Activated T-cell treated with anti-CD3 and anti-CD28 coated beads, Interleukin-2, amount 50 U/mL, for 4 hours (primary cell): ENCODE results near the gene GNAL. TPM values are rescaled to one million over a fixed set of nuclear protein-coding genes. Genes with fewer than 3 reads are reported as not detected.
A peak's percentile ranks its signal among the peaks of the same experiment; 100 is the strongest.

Experiments
- ATAC-seq, 2 donors: fragments of 200-7000 bp; cut with Tn5 transposase; one replicate each; pipeline ENCODE4 v1.10.0; 2021
- DNase-seq: peaks from one replicate; pipeline ENCODE4 v3.0.0-alpha.2; 2020
- H3K27me3 Mint-ChIP-seq: one replicate; pipeline ENCODE4 v1.8.0; 2021; ENCODE audit warnings: low read depth, mixed read lengths
- H3K36me3 Mint-ChIP-seq: one replicate; pipeline ENCODE4 v1.8.0; 2022; ENCODE audit warnings: mixed read lengths; ENCODE audit not compliant: insufficient read depth
- H3K4me1 Mint-ChIP-seq: one replicate; pipeline ENCODE4 v1.8.0; 2021; ENCODE audit warnings: low read depth, mixed read lengths
- H3K4me3 Mint-ChIP-seq: one replicate; pipeline ENCODE4 v1.8.0; 2021; ENCODE audit warnings: mild to moderate bottlenecking, moderate library complexity, mixed read lengths
- H3K9me3 Mint-ChIP-seq: one replicate; pipeline ENCODE4 v1.8.0; 2021; ENCODE audit warnings: mixed read lengths
- total RNA-seq, 3 donors: library from RNA; stranded (reverse); gene quantifications; one replicate each; pipeline ENCODE4 v1.2.1, GENCODE V29; 2021

GNAL gene
- total RNA-seq, 3 donors from 2014 or later: 0.13 to 0.35 (median 0.24) TPM

DNA sequence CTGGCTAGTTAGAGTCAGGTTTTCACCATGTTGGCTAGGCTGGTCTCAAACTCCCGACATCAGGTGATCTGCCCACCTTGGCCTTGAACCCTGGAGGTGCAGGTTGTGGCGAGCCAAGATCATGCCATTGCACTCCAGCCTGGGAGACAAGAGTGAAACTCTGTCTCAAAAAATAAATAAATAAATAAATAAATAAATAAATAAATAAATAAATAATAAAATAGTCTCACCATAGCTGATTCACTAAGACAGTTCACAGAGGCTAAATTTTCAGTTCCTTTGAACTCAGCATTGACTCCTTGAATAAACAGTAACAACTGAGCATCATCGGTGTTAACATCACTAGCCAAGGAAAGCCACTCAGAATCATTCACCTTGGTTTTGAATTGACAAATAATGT, 32.7 kb downstream of the GNAL start:
- ATAC-seq: no peak
- Mint-ChIP-seq H3K36me3 (no peaks in the 10 kb centered on the region), H3K27me3 (no peaks in the 10 kb centered on the region), H3K9me3 (no peaks in the 10 kb centered on the region), H3K4me3 (no peak overlapping the region), H3K4me1 (no peaks in the 10 kb centered on the region)
- DNase-seq: no peak

DNA sequence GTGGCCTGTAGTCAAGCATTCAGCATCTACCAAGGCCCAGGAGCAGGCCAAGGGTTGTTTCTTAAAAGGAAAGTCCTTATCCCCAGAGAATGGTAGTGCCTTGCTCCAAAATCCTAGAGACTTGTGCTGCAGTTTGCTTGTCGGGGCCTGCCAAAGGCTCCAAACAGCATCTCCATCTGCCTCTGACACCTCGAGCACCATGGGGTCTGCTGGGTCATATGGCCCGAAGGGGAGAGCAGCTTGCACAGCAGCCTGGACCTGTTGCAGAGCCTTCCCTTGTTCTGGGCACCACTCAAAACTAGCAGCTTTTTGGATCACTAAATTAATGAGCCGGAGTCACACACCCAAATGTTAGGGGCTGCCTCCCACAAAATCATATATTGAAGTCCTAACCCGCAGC, 35.7 kb downstream of the GNAL start:
- ATAC-seq (no peak), DNase-seq (no peak)
- H3K4me1 Mint-ChIP-seq: no peaks in the 10 kb centered on the region
- H3K9me3 Mint-ChIP-seq: no peaks in the 10 kb centered on the region
- no peaks in the 10 kb centered on the region for H3K36me3 Mint-ChIP-seq
- no peaks in the 10 kb centered on the region for H3K27me3 Mint-ChIP-seq
- no peak overlapping the region for H3K4me3 Mint-ChIP-seq

DNA sequence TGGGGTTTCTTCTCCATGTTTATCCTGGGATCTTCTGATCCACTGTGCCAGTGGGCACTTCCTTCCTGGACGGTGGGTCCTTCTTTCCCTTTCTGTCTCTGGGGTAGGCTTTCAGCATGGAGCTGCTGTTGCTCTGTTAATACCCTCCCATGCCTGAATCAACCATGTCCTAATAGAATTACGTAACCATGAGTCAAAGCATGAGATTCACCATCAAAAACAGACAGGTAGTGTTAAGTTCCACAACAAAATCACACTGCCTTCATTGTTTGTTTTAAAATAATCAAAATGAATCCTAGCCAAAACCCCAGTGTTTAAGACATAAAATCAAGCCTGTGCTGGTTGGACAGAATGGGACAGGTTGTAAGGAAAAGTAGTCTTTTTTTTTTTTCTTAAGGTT, 37.5 kb downstream of the GNAL start:
- Mint-ChIP-seq H3K4me3 (no peak overlapping the region), H3K4me1 (no peaks in the 10 kb centered on the region), H3K9me3 (no peaks in the 10 kb centered on the region), H3K27me3 (peaks cover 3% of the 10 kb centered on the region), H3K36me3 (no peaks in the 10 kb centered on the region)
- no peak for ATAC-seq
- no peak for DNase-seq

DNA sequence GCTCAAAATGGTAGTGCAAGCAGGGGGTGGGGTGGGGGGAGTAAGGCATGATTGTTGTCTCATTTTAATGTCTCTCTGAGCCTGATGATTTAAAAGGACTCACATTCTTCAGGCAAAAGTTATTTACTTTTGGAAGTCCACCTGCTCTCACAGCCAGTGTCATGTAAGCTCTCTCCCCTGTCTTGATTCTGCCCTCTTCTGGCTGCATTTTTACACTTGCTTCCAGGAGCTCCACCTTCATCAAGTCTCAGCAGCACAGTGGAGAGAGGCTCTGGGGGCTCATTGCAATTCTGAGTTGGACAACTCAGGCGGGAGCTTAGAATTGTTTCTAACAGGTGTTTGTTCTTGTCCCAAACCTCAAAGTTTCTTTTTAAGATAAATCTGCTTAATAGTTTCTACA, 39.2 kb downstream of the GNAL start:
- ATAC-seq: no peak
- Mint-ChIP-seq H3K36me3 (no peaks in the 10 kb centered on the region), H3K4me1 (no peaks in the 10 kb centered on the region), H3K27me3 (peaks cover 15% of the 10 kb centered on the region), H3K4me3 (no peak overlapping the region), H3K9me3 (no peaks in the 10 kb centered on the region)
- no peak for DNase-seq

DNA sequence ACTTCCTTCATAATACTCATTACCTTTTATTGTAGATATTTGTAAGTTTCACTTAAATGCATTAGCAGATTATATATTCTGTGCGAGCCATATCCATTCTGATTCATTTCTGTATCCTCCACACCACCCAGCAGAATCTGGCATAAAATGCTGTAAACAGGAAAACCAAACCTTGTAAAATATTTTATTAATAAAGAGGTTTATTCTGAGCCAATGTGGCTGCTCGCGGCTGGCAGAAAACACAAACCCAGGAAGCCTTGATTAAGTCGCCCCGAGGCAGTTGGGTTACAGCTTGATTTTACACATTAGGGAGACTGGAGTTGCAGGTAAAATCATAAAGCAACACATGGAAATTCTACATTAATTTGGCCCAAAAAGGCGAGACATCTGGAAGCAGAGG, 40.5 kb downstream of the GNAL start:
- H3K9me3 Mint-ChIP-seq: no peaks in the 10 kb centered on the region
- H3K27me3 Mint-ChIP-seq: peaks cover 25% of the 10 kb centered on the region
- H3K36me3 Mint-ChIP-seq: no peaks in the 10 kb centered on the region
- no peak overlapping the region for H3K4me3 Mint-ChIP-seq
- no peaks in the 10 kb centered on the region for H3K4me1 Mint-ChIP-seq
- ATAC-seq: no peak
- no peak for DNase-seq

DNA sequence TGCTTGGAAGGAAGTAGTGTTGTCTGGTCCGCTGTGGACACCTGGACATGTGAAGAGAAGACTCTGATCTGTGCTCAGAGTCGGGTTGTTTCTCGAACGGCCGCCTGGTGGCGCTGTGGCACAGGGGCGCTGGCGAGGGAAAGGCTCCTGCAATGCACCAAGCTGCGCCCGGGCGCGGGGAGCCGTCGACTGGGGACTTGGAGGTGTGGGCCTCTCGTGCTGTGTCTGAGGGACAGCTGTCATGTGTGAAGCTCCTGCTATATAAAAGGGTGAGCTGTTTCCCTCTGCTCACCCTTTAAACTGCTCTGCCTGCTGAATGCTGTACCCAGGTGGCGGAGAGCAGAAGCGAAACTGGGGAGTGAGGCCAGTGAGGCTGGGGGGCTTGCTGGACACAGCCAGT, 44.0 kb downstream of the GNAL start:
- Mint-ChIP-seq H3K36me3 (no peaks in the 10 kb centered on the region), H3K9me3 (no peaks in the 10 kb centered on the region), H3K4me3 (no peak overlapping the region), H3K27me3 (peaks cover 31% of the 10 kb centered on the region), H3K4me1 (no peaks in the 10 kb centered on the region)
- DNase-seq (peak; percentile 53), ATAC-seq (peak; percentile 78 to 91)

DNA sequence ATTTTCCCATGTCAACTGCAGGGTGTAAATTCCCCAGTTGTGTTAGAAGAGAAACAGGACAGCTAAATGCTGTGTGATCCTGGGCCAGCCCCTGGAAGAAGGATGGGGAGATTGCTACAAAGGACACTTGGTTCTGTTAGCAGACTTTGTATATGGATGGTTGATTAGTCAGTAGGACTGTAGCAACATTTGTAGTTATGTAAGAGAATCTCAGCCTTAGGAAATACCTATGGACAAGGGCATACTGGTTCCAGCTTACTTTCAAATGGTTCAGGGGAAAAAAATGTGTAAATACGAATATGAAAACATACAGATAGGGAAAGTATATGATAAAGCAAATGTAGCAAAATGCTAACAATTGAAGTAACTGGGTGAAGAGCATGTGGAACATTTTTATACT, 47.6 kb downstream of the GNAL start:
- Mint-ChIP-seq H3K4me1 (no peaks in the 10 kb centered on the region), H3K9me3 (no peaks in the 10 kb centered on the region), H3K4me3 (no peak overlapping the region), H3K27me3 (peaks cover 37% of the 10 kb centered on the region), H3K36me3 (no peaks in the 10 kb centered on the region)
- ATAC-seq (no peak), DNase-seq (no peak)

DNA sequence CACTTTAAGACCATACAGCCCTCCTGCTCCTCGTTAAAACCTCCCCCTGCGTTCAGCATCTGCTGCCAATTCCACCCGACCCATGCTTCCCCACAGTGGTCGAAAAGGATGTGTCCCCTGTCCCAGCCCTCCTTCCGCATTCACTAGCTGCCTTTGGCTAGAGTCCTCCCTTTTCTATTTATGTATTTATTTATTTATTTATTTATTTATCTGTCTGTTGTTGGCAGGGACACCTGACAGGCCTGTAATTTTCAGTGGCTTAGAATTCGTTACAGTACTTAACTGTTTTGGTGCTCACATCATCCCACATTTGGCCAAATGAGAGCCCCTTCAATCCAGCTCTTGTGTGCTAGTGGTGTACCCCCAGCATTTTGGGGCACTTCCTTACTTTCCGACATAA, 50.8 kb downstream of the GNAL start:
- no peaks in the 10 kb centered on the region for H3K9me3 Mint-ChIP-seq
- no peaks in the 10 kb centered on the region for H3K36me3 Mint-ChIP-seq
- no peaks in the 10 kb centered on the region for H3K4me1 Mint-ChIP-seq
- ATAC-seq (no peak), DNase-seq (no peak)
- no peak overlapping the region for H3K4me3 Mint-ChIP-seq
- peaks cover 31% of the 10 kb centered on the region for H3K27me3 Mint-ChIP-seq

DNA sequence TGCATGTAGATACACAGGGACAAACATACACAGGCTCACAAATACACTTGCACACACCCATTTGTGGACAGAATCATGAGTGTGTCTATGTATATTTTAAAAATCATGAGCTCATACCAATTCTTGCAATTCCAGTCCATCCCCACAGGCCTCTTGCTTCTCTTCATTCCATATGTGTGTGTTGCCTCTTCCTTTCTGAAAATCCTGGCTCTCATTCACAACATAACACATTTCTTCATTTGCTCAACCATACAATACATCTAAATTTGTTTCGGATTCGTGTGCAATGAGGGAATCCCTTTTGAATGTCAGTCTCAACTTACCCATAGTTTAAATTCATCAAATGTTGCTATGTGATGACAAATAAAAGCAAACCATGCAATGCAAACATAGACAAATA, 51.4 kb downstream of the GNAL start:
- H3K9me3 Mint-ChIP-seq: no peaks in the 10 kb centered on the region
- ATAC-seq (no peak), DNase-seq (no peak)
- no peaks in the 10 kb centered on the region for H3K4me1 Mint-ChIP-seq
- H3K36me3 Mint-ChIP-seq: no peaks in the 10 kb centered on the region
- peaks cover 33% of the 10 kb centered on the region for H3K27me3 Mint-ChIP-seq
- no peak overlapping the region for H3K4me3 Mint-ChIP-seq

DNA sequence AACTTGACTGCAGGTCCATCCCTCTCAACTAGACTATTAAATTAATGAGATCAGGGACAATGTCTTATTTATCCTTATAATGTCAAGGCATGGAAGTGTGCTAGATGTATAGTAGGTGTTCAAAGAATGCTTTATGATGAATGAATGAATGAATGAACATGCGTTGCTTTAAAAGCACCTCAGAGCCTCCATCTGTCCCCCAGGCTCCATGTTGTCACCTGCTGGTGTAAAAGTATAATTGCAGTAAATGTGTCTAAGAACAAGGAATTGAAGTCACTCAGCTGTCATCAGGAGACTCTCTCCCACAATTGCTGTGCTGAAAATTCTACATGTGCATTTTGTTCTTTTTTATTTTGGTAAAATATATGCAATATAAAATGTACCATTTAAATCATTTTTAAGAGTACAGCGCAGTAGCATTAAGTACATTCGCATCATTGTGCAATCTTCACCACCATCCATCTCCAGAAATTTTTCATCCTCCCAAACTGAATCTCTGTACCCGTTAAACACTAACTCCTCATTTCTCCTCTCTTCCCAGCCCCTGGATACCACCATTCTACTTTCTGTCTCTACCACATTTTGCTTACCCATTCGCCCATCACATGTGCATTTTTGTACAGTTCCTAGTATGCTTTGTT, 52.6 kb downstream of the GNAL start:
- DNase-seq (no peak), ATAC-seq (no peak)
- Mint-ChIP-seq H3K9me3 (no peaks in the 10 kb centered on the region), H3K4me3 (no peak overlapping the region), H3K4me1 (no peaks in the 10 kb centered on the region), H3K27me3 (peaks cover 37% of the 10 kb centered on the region), H3K36me3 (no peaks in the 10 kb centered on the region)

DNA sequence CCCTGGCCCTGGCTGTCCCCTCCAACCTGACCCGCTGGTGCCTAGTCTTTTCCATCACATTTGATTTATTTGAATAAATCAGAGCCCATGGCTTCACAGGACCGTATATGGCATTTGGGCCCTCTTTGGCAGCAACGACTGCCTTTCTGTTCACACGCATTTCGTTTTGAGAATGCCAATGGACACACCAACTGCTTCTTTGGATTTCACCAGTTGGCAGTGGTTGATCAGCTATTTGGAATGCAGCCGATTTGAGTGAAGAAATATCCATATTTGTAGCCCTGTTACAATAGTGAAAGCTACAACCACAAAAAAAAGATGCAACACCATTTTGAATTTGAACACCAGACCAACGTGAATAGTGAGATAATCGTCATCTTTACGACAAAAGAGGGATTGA, 56.5 kb downstream of the GNAL start:
- no peak overlapping the region for H3K4me3 Mint-ChIP-seq
- DNase-seq: no peak
- H3K36me3 Mint-ChIP-seq: no peaks in the 10 kb centered on the region
- H3K9me3 Mint-ChIP-seq: no peaks in the 10 kb centered on the region
- ATAC-seq: no peak
- H3K4me1 Mint-ChIP-seq: peaks cover under 1% of the 10 kb centered on the region
- peaks cover 49% of the 10 kb centered on the region for H3K27me3 Mint-ChIP-seq

DNA sequence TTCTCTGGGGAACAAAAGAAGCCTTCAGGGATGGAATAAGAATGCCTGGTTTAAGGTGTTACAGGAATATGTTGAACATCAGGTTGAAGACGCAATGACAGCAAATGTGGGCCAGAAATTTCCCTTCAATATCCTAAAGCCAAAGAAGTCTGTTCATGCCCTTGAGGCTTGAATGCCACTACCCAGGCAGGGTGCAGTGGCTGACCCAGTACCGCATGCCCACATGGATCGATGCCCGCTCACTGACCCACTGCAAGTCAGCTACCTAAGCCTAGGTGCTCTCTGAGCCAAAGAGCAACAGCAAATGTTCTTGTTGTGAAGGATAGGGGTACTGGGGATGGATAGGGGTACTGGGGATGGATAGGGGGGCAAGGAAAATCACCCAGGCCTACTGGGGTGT, 58.2 kb downstream of the GNAL start:
- Mint-ChIP-seq H3K9me3 (no peaks in the 10 kb centered on the region), H3K27me3 (peaks cover 54% of the 10 kb centered on the region), H3K4me3 (no peak overlapping the region), H3K4me1 (peaks cover 7% of the 10 kb centered on the region), H3K36me3 (no peaks in the 10 kb centered on the region)
- ATAC-seq (no peak), DNase-seq (no peak)

DNA sequence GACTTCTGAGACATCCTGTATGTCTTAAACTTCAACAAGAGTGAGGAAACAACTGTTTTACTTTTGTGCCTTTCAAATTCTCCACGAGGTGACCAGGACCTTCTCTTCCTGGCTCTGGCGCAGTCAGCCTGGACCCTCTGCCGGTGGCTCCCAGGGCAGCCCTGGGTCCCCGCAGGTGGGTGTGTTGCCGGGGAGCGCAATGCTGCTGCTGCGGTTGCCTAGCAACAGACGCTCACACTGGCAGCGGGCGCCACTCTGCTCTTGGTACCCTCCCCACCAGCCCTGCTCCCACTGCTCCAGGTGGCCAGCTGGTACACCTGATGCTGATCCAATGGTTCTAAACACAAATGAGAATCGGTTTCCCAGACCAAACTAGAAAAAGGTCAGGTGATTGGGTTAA, 58.7 kb downstream of the GNAL start:
- Mint-ChIP-seq H3K4me3 (no peak overlapping the region), H3K36me3 (no peaks in the 10 kb centered on the region), H3K27me3 (peaks cover 53% of the 10 kb centered on the region), H3K9me3 (no peaks in the 10 kb centered on the region), H3K4me1 (peaks cover 7% of the 10 kb centered on the region)
- DNase-seq (no peak), ATAC-seq (no peak)

DNA sequence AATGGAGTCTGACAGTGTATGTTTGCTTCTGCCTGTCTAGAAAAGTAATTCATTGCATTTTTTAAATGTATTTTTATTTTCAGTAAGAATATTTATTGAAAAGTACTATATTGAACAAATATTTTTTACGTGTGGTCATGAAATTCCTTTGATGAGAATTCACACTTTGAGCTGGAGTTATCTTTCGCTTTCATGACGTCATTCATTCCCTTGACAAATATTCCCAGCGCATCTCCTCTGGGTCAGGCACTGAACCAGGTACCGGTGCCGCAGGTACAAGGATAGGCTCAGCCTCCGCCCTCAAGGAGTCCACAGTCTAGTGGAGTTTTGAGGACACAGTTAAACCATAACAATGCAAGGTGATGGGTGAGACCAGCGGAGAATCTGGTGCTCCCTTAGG, 60.2 kb downstream of the GNAL start:
- no peak for DNase-seq
- H3K27me3 Mint-ChIP-seq: peaks cover 54% of the 10 kb centered on the region
- no peaks in the 10 kb centered on the region for H3K9me3 Mint-ChIP-seq

DNA sequence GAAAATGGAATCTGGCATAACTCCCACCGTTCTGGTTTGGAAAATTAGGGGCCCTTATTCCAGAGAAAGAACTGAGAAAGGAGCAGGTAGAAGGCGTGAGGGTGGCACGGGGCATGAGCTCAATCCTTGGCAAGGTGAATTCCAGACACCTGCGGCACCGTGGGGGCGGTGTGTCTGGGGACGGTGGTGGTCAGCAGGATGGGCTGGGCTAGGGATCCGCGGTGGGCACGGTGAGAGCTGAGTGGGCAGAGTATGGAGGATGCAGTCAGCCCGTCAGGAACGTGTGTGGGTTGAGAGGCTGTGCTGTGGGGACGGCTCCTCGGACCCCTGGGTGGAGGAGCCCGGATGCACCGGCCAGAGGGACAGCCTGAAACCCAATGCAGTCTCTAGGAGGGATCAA, 61.1 kb downstream of the GNAL start:
- ATAC-seq (no peak), DNase-seq (no peak)
- Mint-ChIP-seq H3K4me1 (peaks cover 7% of the 10 kb centered on the region), H3K9me3 (no peaks in the 10 kb centered on the region), H3K27me3 (peaks cover 52% of the 10 kb centered on the region), H3K36me3 (no peaks in the 10 kb centered on the region), H3K4me3 (no peak overlapping the region)

More for the DNA sequence above, 60.2 kb downstream of the GNAL start:
- Mint-ChIP-seq H3K36me3 (no peaks in the 10 kb centered on the region), H3K4me1 (peaks cover 7% of the 10 kb centered on the region), H3K4me3 (no peak overlapping the region)
- ATAC-seq: no peak
